ENCODE measurements around the gene DNASE1L3.
"Not testable (repeated sequence)": the region's sequence is repeated elsewhere in the genome, so short reads cannot be mapped to it uniquely, and the experiment has no call there.

The DNASE1L3 gene

DNA sequence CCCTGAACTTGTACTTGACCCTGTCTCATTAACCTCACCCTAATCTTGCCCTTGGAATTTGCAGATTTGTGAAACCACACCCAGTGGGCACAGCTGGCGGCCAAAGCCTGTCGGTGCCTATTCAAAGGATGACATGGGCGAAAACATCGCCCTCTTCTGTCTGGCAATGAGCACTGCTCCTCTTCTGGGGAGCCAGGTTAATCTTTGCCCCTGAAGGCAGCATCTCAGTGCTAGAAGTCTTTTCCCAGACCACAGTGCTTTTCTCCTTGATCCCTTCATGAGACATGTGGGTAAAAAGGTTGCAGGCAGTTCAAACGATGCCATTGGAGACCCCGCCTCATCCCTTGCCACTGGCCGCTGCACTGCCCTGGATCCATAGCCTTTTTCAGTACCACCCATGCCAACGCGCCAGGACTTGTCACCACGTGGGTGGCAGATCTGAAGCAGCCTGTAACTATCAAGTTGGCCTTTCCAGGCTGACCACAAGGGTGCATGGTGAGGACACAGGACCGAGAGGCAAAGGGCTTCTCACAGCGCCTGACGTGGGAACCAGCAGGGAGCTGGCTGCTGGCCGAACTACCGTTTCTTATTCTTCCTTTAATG lies 6.5 kb upstream of the DNASE1L3 start:
- H3K4me1 Mint-ChIP-seq (ENCODE audit: low read depth): peaks cover 14% of the 10 kb centered on the region
- H3K4me3 Mint-ChIP-seq: no peak overlapping the region
- peaks cover 2% of the 10 kb centered on the region for H3K27me3 Mint-ChIP-seq (ENCODE audit: low read depth)
- H3K27ac Mint-ChIP-seq: no peak overlapping the region
- no peaks in the 10 kb centered on the region for H3K9me3 Mint-ChIP-seq
- H3K36me3 Mint-ChIP-seq (ENCODE audit: low read depth): no peaks in the 10 kb centered on the region

DNA sequence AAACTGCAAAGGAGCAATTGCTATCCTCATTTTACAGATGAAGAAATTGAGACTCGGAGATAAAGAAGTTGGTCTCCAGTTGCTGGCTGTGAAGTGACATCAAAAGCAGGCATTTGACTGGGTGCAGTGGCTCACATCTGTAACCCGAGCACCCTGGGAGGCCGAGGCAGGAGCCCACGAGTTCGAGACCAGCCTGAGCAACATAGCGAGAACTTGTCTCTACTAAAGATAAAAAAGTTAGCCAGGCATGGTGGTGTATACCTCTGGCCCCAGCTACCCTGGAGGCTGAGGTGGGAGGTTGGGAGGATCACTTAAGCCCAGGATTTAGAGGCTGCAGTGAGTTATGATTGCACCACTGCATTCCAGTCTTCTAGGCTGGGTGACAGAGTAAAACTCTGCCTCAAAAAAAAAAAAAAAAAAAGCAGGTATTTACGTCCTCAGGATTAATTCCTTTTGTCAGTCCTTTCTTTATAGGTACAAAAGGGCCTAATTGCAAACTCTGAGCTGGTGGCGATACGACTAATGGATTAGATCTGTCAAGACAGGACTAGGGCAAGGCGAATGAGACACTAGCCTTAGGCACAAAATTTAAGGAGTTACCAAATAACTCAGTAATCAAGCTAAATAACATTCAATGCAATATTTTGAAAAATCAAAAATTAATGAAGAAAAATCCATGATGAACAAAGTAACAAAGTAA lies 5.9 kb upstream of the DNASE1L3 start:
- Mint-ChIP-seq H3K36me3 (ENCODE audit: low read depth) (no peaks in the 10 kb centered on the region), H3K4me3 (no peak overlapping the region), H3K27me3 (ENCODE audit: low read depth) (peaks cover 2% of the 10 kb centered on the region), H3K27ac (no peak overlapping the region), H3K9me3 (no peaks in the 10 kb centered on the region), H3K4me1 (ENCODE audit: low read depth) (peaks cover 14% of the 10 kb centered on the region)

DNA sequence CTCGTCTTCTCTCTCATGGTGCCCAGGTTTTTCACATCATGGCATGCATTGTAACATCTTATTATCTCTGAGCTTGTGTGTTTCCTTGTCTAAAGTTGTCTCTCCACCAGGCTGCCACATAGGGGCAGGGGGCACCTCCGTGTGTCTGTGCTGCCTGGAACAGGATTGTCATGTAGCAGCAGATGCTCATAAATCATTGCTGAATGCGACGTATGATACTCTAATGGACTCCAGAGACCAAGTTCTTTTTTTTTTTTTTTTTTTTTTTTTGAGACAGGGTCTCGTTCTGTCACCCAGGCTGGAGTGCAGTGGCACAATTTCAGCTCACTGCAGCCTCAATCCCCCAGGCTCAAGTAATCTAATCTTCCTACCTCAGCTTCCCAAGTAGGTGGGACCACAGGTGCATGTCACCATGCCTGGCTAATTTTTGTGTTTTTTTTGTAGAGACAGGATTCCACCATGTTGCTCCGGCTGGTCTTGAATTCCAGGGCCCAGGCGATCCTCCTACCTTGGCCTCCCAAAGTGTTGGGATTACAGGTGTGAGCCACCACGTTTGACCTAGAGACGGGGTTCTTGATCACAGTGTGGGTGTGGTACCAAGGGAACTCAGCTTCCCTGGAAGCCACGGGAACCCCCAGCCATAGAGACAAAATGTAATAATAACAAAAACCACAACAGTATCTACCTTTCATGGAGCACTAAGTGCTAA lies 4.7 kb upstream of the DNASE1L3 start:
- peaks cover 2% of the 10 kb centered on the region for H3K27me3 Mint-ChIP-seq (ENCODE audit: low read depth)
- H3K9me3 Mint-ChIP-seq: no peaks in the 10 kb centered on the region
- no peaks in the 10 kb centered on the region for H3K36me3 Mint-ChIP-seq (ENCODE audit: low read depth)
- H3K27ac Mint-ChIP-seq: no peak overlapping the region
- H3K4me1 Mint-ChIP-seq (ENCODE audit: low read depth): peaks cover 14% of the 10 kb centered on the region
- no peak overlapping the region for H3K4me3 Mint-ChIP-seq

DNA sequence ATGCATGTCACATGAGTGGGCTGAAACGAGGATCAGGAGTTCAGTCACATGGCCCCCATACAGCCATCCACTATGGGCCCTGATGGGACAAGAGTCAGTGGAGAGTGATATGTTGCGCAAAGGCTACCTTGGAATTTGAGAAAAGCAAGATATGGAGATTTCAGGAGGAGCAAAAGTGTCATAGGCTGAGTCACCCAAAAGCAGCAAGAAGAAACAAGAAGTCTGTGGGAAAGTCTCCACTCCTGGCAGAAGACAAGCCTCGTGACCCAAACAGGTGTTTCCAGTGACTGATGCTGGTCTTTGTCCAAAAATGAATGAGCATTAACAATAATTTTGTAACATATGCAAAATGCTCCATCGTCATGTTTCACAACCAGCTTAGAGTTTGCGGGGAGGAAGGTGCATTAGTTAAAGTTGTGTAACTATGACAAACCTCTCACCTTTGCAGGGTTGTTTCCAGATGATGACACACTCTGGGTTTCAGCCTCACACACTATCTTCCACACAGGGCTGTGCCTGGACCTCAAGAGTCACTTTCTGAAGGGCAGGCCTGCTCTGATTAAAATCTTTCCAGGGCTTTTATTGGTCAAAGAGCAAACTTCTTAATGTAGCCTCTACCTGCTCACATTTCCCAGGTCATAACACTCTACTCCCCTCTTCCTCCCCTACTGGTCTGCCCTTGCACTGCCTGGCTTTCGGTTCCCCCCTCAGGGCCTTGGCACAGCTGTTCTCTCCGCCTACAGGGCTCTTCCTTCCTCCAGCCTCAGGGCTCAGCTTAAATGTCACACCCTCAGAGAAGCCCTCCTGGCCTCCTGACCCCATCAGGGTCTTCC lies 3.9 kb upstream of the DNASE1L3 start:
- no peak overlapping the region for H3K4me3 Mint-ChIP-seq
- H3K27ac Mint-ChIP-seq: no peak overlapping the region
- no peaks in the 10 kb centered on the region for H3K9me3 Mint-ChIP-seq
- no peaks in the 10 kb centered on the region for H3K36me3 Mint-ChIP-seq (ENCODE audit: low read depth)
- H3K27me3 Mint-ChIP-seq (ENCODE audit: low read depth): peaks cover 5% of the 10 kb centered on the region
- H3K4me1 Mint-ChIP-seq (ENCODE audit: low read depth): peaks cover 14% of the 10 kb centered on the region

DNA sequence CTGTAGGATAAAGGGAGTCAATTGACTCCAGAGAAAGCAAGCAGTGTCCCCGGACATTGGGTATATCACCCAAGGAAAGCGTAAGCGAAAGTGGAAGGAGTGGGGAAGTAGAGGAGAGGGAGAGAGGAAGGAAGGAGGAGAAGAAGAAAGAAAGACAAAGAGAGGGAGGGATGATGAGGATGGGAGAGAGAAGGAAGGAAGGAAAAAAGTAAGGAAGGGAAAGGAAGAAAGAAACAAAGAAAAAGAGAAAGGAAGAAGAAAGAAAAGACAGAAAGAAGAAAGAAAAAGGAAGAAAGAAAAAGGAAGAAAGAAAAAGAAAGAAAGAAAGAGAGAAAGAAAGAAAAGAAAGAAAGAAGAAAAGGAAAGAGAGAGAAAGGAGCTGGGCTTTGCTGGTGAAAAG lies 839 bp downstream of the DNASE1L3 start:
- Mint-ChIP-seq H3K9me3 (no peaks in the 10 kb centered on the region), H3K27ac (no peak overlapping the region)

DNA sequence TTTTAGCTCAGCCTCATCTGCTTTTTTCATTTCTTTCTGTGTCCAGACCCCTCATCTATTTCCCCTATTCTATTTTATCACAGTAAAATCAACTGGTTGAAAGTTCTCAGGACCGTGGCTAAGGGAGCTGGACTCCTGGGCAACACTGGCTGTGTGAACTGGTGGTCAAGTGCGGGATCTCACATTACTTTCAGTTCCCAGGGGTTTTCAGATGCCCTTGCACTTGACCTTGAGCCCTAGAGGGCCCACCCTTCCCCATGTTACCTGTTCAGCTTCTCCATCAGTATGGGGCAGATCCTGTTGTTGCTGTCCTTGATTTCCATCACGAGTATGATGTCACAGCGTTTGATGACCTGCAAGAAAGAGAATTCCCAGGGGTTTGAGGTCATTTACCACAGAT lies 2.8 kb downstream of the DNASE1L3 start:
- H3K4me3 Mint-ChIP-seq: no peak overlapping the region
- no peak overlapping the region for H3K27ac Mint-ChIP-seq
- H3K4me1 Mint-ChIP-seq (ENCODE audit: low read depth): peaks cover 9% of the 10 kb centered on the region
- no peaks in the 10 kb centered on the region for H3K36me3 Mint-ChIP-seq (ENCODE audit: low read depth)
- H3K27me3 Mint-ChIP-seq (ENCODE audit: low read depth): peaks cover 11% of the 10 kb centered on the region
- H3K9me3 Mint-ChIP-seq: no peaks in the 10 kb centered on the region

More for the DNA sequence above, 839 bp downstream of the DNASE1L3 start:
- no peaks in the 10 kb centered on the region for H3K36me3 Mint-ChIP-seq (ENCODE audit: low read depth)
- H3K4me1 Mint-ChIP-seq (ENCODE audit: low read depth): peaks cover 11% of the 10 kb centered on the region
- peaks cover 11% of the 10 kb centered on the region for H3K27me3 Mint-ChIP-seq (ENCODE audit: low read depth)
- no peak overlapping the region for H3K4me3 Mint-ChIP-seq

DNA sequence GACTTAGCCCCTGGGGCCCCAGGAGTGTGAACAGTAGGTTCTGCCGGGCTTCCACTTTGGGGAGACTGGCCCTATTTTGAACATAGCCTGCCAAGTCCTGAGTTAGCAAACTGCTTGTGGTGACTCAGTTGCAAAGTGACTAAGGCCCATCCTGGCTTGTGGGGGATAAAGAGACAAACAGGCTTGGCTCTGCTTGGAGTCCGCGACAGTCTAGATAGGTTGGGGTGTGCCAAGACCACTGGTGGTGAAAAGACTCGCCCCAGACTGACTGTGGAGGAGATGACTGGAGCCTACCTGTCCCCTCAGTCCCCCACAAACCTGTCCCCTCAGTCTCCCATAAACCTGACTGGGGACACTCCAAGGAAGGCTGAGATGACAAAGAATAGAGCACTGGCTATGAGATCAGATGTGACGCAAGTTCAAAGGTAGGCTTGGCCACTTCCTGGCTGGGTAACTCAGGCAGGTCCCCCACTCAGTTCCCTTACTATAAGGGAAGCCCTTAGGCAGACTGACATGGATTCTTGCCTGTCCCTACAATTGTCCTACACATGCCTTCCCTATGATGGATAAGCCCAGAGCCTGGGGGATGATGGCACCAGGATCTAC lies 4.3 kb downstream of the DNASE1L3 start:
- no peak overlapping the region for H3K4me3 Mint-ChIP-seq
- peaks cover 9% of the 10 kb centered on the region for H3K4me1 Mint-ChIP-seq (ENCODE audit: low read depth)
- no peaks in the 10 kb centered on the region for H3K36me3 Mint-ChIP-seq (ENCODE audit: low read depth)
- no peaks in the 10 kb centered on the region for H3K9me3 Mint-ChIP-seq
- H3K27ac Mint-ChIP-seq: no peak overlapping the region
- peaks cover 13% of the 10 kb centered on the region for H3K27me3 Mint-ChIP-seq (ENCODE audit: low read depth)

DNA sequence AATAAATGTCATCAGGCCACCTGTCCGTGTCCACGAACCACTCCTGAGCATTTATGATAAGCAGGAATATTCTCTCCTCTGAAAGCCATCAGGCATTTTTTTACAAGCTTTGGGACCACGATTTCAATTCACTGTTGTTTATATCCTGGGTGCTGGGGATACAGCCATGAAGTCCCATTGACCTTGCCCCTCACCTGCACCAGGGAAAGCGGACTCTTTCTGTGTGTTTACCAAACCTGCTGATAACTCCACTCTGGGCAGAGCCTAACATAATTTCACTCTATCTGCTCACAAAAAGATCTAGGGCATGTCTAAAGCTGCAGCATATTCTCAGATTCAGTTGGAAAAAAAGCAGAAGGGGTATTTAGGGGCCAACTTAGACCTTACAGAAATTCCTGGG lies 4.8 kb downstream of the DNASE1L3 start:
- H3K27me3 Mint-ChIP-seq (ENCODE audit: low read depth): peaks cover 15% of the 10 kb centered on the region
- H3K27ac Mint-ChIP-seq: no peak overlapping the region
- H3K4me1 Mint-ChIP-seq (ENCODE audit: low read depth): peaks cover 9% of the 10 kb centered on the region

DNA sequence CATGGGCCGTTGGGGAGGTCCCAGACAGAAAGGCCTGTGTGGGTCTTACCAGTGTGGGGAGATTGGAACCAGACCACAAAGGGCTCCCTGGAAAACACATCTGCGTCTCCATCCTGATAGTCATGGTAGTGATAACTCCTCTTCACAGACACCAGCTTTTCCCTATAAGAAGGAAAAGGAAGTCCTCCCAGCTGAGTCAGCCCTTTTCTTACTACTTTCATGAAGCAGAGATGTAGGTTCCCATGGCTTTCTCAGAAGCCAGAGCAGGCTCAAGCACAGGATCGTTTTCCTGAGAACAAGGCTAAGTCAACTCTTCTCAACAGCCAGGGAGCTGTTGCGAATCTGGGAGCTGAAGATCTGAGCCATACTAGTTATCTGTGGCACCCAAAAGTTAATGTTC lies 6.1 kb downstream of the DNASE1L3 start:
- no peaks in the 10 kb centered on the region for H3K36me3 Mint-ChIP-seq (ENCODE audit: low read depth)
- peaks cover 12% of the 10 kb centered on the region for H3K27me3 Mint-ChIP-seq (ENCODE audit: low read depth)
- no peaks in the 10 kb centered on the region for H3K9me3 Mint-ChIP-seq
- no peak overlapping the region for H3K4me3 Mint-ChIP-seq
- H3K4me1 Mint-ChIP-seq (ENCODE audit: low read depth): peaks cover 9% of the 10 kb centered on the region
- peak overlapping the region; percentile 36 for H3K27ac Mint-ChIP-seq

More for the DNA sequence above, 4.8 kb downstream of the DNASE1L3 start:
- no peaks in the 10 kb centered on the region for H3K36me3 Mint-ChIP-seq (ENCODE audit: low read depth)
- H3K9me3 Mint-ChIP-seq: no peaks in the 10 kb centered on the region
- H3K4me3 Mint-ChIP-seq: no peak overlapping the region

DNA sequence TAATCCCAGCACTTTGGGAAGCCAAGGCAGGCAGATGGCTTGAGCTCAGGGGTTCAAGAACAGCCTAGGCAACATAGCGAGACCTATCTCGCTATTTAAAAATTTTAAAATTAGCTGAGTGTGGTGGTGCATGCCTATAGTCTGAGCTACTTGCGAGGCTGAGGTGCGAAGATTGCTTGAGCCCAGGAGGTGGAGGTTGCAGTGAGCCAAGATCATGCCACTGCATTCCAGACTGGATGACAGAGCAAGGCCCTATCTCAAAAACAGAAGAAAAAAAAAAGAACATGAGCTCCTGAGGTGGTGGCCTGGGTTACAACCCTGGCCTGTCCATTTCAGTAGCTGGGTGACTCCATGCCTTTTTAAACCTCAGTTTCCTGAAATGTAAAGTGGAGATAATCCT lies 7.2 kb downstream of the DNASE1L3 start:
- no peak overlapping the region for H3K4me3 Mint-ChIP-seq
- H3K27me3 Mint-ChIP-seq (ENCODE audit: low read depth): peaks cover 5% of the 10 kb centered on the region

DNA sequence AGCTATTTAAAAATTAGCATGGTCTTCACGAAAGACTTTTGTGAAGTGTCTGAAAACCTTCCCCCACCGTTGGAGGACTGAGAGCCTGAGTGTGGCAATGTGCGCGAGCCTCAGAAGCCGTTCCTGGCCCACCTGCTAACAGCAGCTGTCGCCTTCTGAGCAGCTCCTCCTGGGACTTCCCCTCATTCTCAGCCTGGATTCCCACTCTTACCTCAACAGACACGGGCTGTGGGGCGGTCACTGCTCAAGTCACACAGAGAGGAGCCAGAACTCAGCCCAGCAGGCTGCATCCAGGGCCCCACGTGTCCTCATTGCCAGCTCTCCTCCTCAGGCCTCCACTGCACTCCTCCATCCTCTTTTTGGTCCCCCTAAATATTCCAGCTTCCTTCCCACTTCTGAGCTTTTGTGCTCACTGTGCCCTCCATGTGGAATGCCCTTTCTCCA lies 7.8 kb downstream of the DNASE1L3 start:
- H3K36me3 Mint-ChIP-seq (ENCODE audit: low read depth): no peaks in the 10 kb centered on the region
- no peaks in the 10 kb centered on the region for H3K9me3 Mint-ChIP-seq
- peaks cover 9% of the 10 kb centered on the region for H3K4me1 Mint-ChIP-seq (ENCODE audit: low read depth)
- H3K27ac Mint-ChIP-seq: no peak overlapping the region
- peaks cover 5% of the 10 kb centered on the region for H3K27me3 Mint-ChIP-seq (ENCODE audit: low read depth)
- no peak overlapping the region for H3K4me3 Mint-ChIP-seq

More for the DNA sequence above, 7.2 kb downstream of the DNASE1L3 start:
- Mint-ChIP-seq H3K27ac (no peak overlapping the region), H3K36me3 (ENCODE audit: low read depth) (no peaks in the 10 kb centered on the region), H3K9me3 (no peaks in the 10 kb centered on the region), H3K4me1 (ENCODE audit: low read depth) (peaks cover 9% of the 10 kb centered on the region)

DNA sequence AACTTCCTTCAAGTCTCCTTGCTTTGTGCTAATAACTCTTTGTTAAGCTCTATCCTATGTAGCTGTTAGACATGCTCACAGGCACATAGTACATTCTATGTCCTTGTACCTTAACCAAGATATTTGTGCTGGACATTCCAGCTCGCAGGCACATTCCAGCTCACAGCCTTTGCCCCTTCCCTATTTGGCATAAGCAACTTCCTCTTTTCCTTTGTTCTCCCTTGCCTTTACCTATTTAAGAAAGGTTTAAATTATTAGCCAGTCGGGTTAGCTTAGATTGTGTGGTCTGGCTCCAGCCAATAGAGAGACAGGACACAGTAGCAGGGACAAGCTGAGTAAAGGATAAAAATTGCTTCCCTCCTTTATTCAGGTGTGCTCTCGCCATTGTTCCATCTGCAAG lies 9.3 kb downstream of the DNASE1L3 start:
- H3K27me3 Mint-ChIP-seq (ENCODE audit: low read depth); H3K36me3 Mint-ChIP-seq (ENCODE audit: low read depth); H3K9me3 Mint-ChIP-seq; H3K4me1 Mint-ChIP-seq (ENCODE audit: low read depth); H3K27ac Mint-ChIP-seq; H3K4me3 Mint-ChIP-seq: not testable (repeated sequence)

DNA sequence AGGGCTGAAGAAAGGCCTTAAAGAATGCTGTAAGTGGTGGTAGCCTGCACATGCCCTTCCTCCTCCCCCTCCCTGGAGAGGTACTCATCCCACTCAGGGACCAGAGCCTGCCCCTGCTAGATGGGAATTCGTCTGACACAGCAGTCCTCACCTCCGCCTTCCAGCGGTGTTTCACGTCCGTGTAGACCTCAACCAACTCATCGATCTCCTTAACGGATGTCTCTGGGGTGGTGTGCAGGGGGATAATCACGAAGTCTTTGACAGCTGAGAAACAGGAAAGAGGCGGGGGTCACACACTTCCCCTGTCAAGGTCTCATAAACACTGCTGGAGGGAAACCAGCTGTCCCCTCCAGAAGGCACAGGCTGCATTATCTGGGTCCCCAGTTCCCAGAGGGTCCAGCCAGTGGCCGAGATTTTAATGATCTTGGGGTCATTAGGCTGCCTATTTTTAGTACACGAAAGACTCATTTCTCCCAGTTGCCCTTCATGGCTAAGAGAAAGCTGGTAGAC lies 9.9 kb downstream of the DNASE1L3 start:
- Mint-ChIP-seq H3K4me3 (no peak overlapping the region), H3K4me1 (ENCODE audit: low read depth) (no peaks in the 10 kb centered on the region), H3K27ac (no peak overlapping the region), H3K9me3 (no peaks in the 10 kb centered on the region), H3K36me3 (ENCODE audit: low read depth) (no peaks in the 10 kb centered on the region), H3K27me3 (ENCODE audit: low read depth) (peaks cover 5% of the 10 kb centered on the region)
